ENCODE measurements around the gene ATN1. TPM values are rescaled to one million over a fixed set of nuclear protein-coding genes. Genes with fewer than 3 reads are reported as not detected.
A peak's percentile ranks its signal among the peaks of the same experiment; 100 is the strongest.

Gene ATN1
- total RNA-seq, 5 donors from 2014 or later (not counting 1 experiment from before 2014, with no cell fraction given) = 34.7 to 44.3 (median 41.7) TPM

DNA sequence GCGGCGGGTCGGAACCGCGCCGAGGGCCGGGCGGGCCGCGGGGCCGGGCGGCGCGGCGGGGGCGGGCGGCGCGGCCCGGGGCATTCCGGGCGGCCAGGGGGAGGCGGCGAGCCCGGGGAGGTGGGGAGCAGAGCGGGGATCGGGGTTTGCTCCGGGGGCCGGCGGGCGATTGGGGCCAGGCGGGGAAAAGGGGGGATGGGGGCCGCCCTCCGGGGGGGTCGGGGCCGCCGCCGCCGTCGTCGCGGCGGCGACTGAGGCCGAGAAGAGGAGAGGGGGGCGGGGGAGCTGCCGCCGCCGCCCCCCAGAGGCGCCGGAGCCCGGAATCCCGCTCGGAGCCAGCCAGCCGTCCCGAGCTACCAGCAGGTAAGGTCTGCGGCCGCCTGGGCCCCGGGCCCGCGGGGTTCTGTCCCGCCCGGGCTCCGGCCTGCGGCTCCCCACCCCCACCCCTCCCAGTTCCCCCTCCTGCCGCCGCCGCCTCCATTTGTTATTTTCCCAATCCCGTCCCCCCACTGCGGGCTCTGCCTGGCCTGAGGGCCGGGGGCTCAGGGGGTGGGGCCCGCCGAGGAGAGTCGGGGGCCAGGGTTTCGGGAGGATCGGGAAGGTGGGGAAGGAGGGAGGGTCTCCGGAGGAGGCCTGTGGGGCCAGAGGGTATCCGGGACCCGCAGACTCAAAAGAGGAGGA, 403 bp downstream of the ATN1 start:
- peak overlapping the region; percentile 81 for H3K27ac ChIP-seq (ENCODE audit: low read length)
- Mint-ChIP-seq H3K9me3 (no peaks in the 10 kb centered on the region), H3K27ac (peak overlapping the region; percentile 94 to 96), H3K4me1 (peaks cover 51 to 70% (median 66%) of the 10 kb centered on the region in 3 donors), H3K4me3 (peak overlapping the region; percentile 83 to 95 (median 83)), H3K27me3 (no peaks in the 10 kb centered on the region), H3K36me3 (no peaks in the 10 kb centered on the region)
- H3K4me1 ChIP-seq (ENCODE audit: control insufficient read depth in 1 of 2, extremely low read depth in 1 of 2, insufficient read depth in 2 of 2, low read length in 2 of 2) = peaks cover 23 to 43% of the 10 kb centered on the region in 2 experiments
- H3K4me3 ChIP-seq (ENCODE audit: control insufficient read depth in 1 of 2, extremely low read depth in 1 of 2, low read length in 1 of 2) = peak overlapping the region; percentile 56 to 74
- no peaks in the 10 kb centered on the region for H3K36me3 ChIP-seq (ENCODE audit: control insufficient read depth in 2 of 2, extremely low read depth in 1 of 2, insufficient read depth in 1 of 2, low read length in 1 of 2)
- ATAC-seq (replicated peaks in 1 of 4) = peak; percentile 1 to 8 (median 4)
- 2% methylated on average over 35 of the region's 79 CpGs for WGBS (ENCODE audit: insufficient coverage)
- H3K27me3 ChIP-seq (replicated peaks in 1 of 2; ENCODE audit: control insufficient read depth in 2 of 2, extremely low read depth in 1 of 2, insufficient read depth in 2 of 2, low read length in 1 of 2) = no peaks in the 10 kb centered on the region
- ChIA-PET POLR2A (interaction anchor here in 1 of 2 donors (0.6 kb wide), 1 partner anchor 1093 kb away, joined by 3 read pairs; no protein-coding TSS in a partner anchor), CTCF (interaction anchor here in 1 of 2 donors (1.6 kb wide), 1 partner anchor 56 kb away, joined by 3 read pairs; no protein-coding TSS in a partner anchor)
- peak in 1 of 35 experiments; percentile 38 for DNase-seq
- no peaks in the 10 kb centered on the region for H3K9me3 ChIP-seq

GRCh38 chr12:6928703-6929407, 1.1 kb downstream of the ATN1 start:
- POLR2A ChIA-PET = interaction anchor here in 1 of 2 donors (0.6 kb wide), 1 partner anchor 1093 kb away, joined by 3 read pairs; no protein-coding TSS in a partner anchor

DNA sequence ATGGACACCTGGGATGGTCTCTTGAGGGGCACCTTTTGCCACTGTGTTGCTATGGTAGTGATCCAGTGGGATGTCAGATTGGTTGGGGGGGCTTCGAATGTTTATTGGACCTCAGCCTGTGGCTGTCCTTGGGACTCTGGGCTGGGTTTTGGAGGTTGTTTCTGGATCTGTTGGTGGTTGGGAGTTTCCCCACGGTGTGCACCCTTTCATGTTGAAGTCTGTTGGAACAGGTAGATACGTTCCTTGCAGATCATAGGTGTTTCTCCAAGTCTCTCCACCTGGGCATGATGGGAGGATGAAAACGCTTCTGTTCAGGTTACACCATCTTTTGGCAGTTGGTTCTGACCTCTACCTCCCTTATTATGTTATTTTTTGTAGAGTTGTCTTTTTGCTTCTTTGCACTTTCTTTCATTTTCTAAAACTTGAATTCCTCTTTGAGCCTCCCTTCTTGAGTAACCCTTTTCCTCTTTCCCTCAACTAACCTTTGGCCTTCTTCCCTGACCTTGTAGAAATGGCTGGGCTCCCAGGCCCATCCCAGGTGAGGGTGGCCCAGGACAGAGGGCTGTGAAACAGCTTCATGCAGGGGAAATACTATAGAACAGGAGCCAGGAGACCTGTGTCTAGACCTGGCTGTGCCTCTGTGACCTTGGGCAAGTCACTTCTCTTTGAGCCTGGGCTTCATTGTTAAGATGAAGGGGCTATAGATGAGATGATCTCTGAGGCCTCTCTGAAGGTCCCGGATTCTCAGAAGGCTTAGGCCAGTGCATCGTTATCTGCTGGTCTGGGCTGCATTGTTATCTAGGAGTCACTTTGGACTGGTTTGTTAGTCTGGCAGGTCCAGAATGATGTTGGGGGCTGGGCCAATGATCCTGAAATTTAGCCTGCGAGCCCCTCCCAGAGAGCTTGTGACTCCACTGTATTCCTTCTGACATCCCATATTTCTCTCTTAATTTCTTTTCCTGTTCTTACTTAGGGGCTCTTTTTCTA, 2.0 kb downstream of the ATN1 start:
- ATAC-seq (replicated peaks in 1 of 4) = peak in 1 of 4 experiments; percentile 19
- H3K4me1 ChIP-seq (ENCODE audit: control insufficient read depth in 1 of 2, extremely low read depth in 1 of 2, insufficient read depth in 2 of 2, low read length in 2 of 2) = peaks cover 32 to 42% of the 10 kb centered on the region in 2 experiments
- ChIA-PET CTCF (interaction anchor here (0.6 to 1.6 kb wide), 5 partner anchors 8 to 58 kb away, joined by 3 to 5 read pairs (median 3); partner anchors contain the start of genes C12orf57 (in 1 of the 2) and RNU7-1 (in 1 of the 2)), POLR2A (no interaction called here)
- Mint-ChIP-seq H3K27ac (peak overlapping the region; percentile 94 to 96), H3K4me3 (peak overlapping the region; percentile 82 to 83 (median 83)), H3K27me3 (no peaks in the 10 kb centered on the region), H3K36me3 (no peaks in the 10 kb centered on the region), H3K4me1 (peaks cover 55 to 75% (median 70%) of the 10 kb centered on the region in 3 donors), H3K9me3 (no peaks in the 10 kb centered on the region)
- no peaks in the 10 kb centered on the region for H3K36me3 ChIP-seq (ENCODE audit: control insufficient read depth in 2 of 2, extremely low read depth in 1 of 2, insufficient read depth in 1 of 2, low read length in 1 of 2)
- H3K27me3 ChIP-seq (replicated peaks in 1 of 2; ENCODE audit: control insufficient read depth in 2 of 2, extremely low read depth in 1 of 2, insufficient read depth in 2 of 2, low read length in 1 of 2) = no peaks in the 10 kb centered on the region
- H3K9me3 ChIP-seq = no peaks in the 10 kb centered on the region
- H3K27ac ChIP-seq (ENCODE audit: low read length) = peak overlapping the region; percentile 81
- H3K4me3 ChIP-seq (ENCODE audit: control insufficient read depth in 1 of 2, extremely low read depth in 1 of 2, low read length in 1 of 2) = no peak overlapping the region
- 80% methylated on average over 1 of the region's 7 CpGs for WGBS (ENCODE audit: insufficient coverage)
- DNase-seq = peak in 1 of 35 experiments; percentile 44

More at GRCh38 chr12:6928703-6929407, 1.1 kb downstream of the ATN1 start:
- peaks cover 56 to 77% (median 71%) of the 10 kb centered on the region in 3 donors for H3K4me1 Mint-ChIP-seq
- peaks cover 29 to 50% of the 10 kb centered on the region in 2 experiments for H3K4me1 ChIP-seq (ENCODE audit: control insufficient read depth in 1 of 2, extremely low read depth in 1 of 2, insufficient read depth in 2 of 2, low read length in 2 of 2)
- DNase-seq (peak in 1 of 35 experiments; percentile 38), ATAC-seq (replicated peaks in 1 of 4) (no peak)
- peak overlapping the region; percentile 81 for H3K27ac ChIP-seq (ENCODE audit: low read length)
- no peaks in the 10 kb centered on the region for H3K9me3 Mint-ChIP-seq
- H3K27me3 ChIP-seq (replicated peaks in 1 of 2; ENCODE audit: control insufficient read depth in 2 of 2, extremely low read depth in 1 of 2, insufficient read depth in 2 of 2, low read length in 1 of 2) = no peaks in the 10 kb centered on the region
- H3K4me3 Mint-ChIP-seq = peak overlapping the region; percentile 82 to 83 (median 83)
- CTCF ChIA-PET = interaction anchor here (0.6 to 1.6 kb wide), 5 partner anchors 9 to 57 kb away, joined by 3 to 5 read pairs (median 3); partner anchors contain the start of genes C12orf57 (in 1 of the 2) and RNU7-1 (in 1 of the 2)
- peak overlapping the region; percentile 94 to 96 for H3K27ac Mint-ChIP-seq
- peak overlapping the region; percentile 56 to 74 for H3K4me3 ChIP-seq (ENCODE audit: control insufficient read depth in 1 of 2, extremely low read depth in 1 of 2, low read length in 1 of 2)
- H3K36me3 ChIP-seq (ENCODE audit: control insufficient read depth in 2 of 2, extremely low read depth in 1 of 2, insufficient read depth in 1 of 2, low read length in 1 of 2) = no peaks in the 10 kb centered on the region
- H3K9me3 ChIP-seq = no peaks in the 10 kb centered on the region
- 26% methylated on average over 11 of the region's 19 CpGs for WGBS (ENCODE audit: insufficient coverage)
- H3K36me3 Mint-ChIP-seq = no peaks in the 10 kb centered on the region
- no peaks in the 10 kb centered on the region for H3K27me3 Mint-ChIP-seq

DNA sequence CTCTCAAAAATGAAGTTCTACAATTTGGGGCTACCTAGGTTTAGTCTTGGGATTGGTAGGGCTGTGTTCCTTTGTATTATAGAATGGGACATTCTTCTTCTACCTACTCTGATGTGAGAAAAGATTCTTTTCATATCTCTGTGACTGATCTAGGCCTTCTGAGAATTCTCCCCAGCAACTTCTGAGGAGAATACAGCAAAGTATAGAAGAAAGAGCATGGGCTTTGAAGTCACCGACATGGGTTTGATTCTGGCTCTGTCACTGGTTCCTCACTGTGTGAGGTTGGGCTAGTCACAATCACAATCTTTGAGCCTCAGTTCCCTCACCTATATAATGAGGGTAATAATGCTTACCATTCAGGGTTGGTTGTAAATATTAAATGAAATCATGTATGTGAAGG, 5.0 kb downstream of the ATN1 start:
- ATAC-seq (replicated peaks in 1 of 4) (peak in 1 of 4 experiments; percentile 51), DNase-seq (no peak)
- H3K4me3 Mint-ChIP-seq = peak overlapping the region in 1 of 3 donors; percentile 55
- H3K36me3 ChIP-seq (ENCODE audit: control insufficient read depth in 2 of 2, extremely low read depth in 1 of 2, insufficient read depth in 1 of 2, low read length in 1 of 2) = peaks cover 0 to 10% of the 10 kb centered on the region in 2 donors
- no peak overlapping the region for H3K4me3 ChIP-seq (ENCODE audit: control insufficient read depth in 1 of 2, extremely low read depth in 1 of 2, low read length in 1 of 2)
- ChIA-PET CTCF (interaction anchor here in 1 of 2 donors (0.8 kb wide), 1 partner anchor 60 kb away, joined by 4 read pairs; no protein-coding TSS in a partner anchor), POLR2A (no interaction called here)
- H3K4me1 Mint-ChIP-seq = peaks cover 66 to 72% (median 71%) of the 10 kb centered on the region in 3 donors
- H3K36me3 Mint-ChIP-seq = peaks cover 5% of the 10 kb centered on the region
- no peaks in the 10 kb centered on the region for H3K27me3 Mint-ChIP-seq
- H3K27ac Mint-ChIP-seq = peak overlapping the region; percentile 89 to 91
- no peaks in the 10 kb centered on the region for H3K27me3 ChIP-seq (replicated peaks in 1 of 2; ENCODE audit: control insufficient read depth in 2 of 2, extremely low read depth in 1 of 2, insufficient read depth in 2 of 2, low read length in 1 of 2)
- peak overlapping the region; percentile 0 for H3K27ac ChIP-seq (ENCODE audit: low read length)
- H3K4me1 ChIP-seq (ENCODE audit: control insufficient read depth in 1 of 2, extremely low read depth in 1 of 2, insufficient read depth in 2 of 2, low read length in 2 of 2) = peaks cover 33 to 52% of the 10 kb centered on the region in 2 experiments
- WGBS (ENCODE audit: insufficient coverage) = no CpG with 5 or more reads among the region's 1 CpG
- no peaks in the 10 kb centered on the region for H3K9me3 Mint-ChIP-seq
- no peaks in the 10 kb centered on the region for H3K9me3 ChIP-seq

DNA sequence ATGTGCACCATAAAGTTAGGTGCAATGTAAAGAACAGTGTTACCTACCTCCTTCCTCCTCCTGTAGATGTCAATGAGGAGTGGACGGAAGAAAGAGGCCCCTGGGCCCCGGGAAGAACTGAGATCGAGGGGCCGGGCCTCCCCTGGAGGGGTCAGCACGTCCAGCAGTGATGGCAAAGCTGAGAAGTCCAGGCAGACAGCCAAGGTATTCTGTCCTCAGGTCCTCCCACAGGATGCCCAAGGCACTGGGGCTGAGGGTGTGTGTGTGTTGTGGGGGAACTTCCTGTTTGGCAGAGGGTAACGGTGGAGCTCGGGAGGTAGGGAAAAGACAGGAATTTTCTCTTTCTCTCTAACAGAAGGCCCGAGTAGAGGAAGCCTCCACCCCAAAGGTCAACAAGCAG, 6.4 kb downstream of the ATN1 start:
- H3K4me1 Mint-ChIP-seq = peaks cover 63 to 76% (median 65%) of the 10 kb centered on the region in 3 donors
- WGBS (ENCODE audit: insufficient coverage) = 100% methylated on average over 1 of the region's 8 CpGs
- Histone ChIP-seq H3K4me1 (ENCODE audit: control insufficient read depth in 1 of 2, extremely low read depth in 1 of 2, insufficient read depth in 2 of 2, low read length in 2 of 2) (peaks cover 29 to 55% of the 10 kb centered on the region in 2 experiments), H3K9me3 (no peaks in the 10 kb centered on the region), H3K27ac (ENCODE audit: low read length) (no peak overlapping the region), H3K27me3 (replicated peaks in 1 of 2; ENCODE audit: control insufficient read depth in 2 of 2, extremely low read depth in 1 of 2, insufficient read depth in 2 of 2, low read length in 1 of 2) (no peaks in the 10 kb centered on the region), H3K4me3 (ENCODE audit: control insufficient read depth in 1 of 2, extremely low read depth in 1 of 2, low read length in 1 of 2) (no peak overlapping the region), H3K36me3 (ENCODE audit: control insufficient read depth in 2 of 2, extremely low read depth in 1 of 2, insufficient read depth in 1 of 2, low read length in 1 of 2) (peaks cover 0 to 10% of the 10 kb centered on the region in 2 donors)
- ATAC-seq (replicated peaks in 1 of 4) (no peak), DNase-seq (no peak)
- no peaks in the 10 kb centered on the region for H3K27me3 Mint-ChIP-seq
- peak overlapping the region in 1 of 3 donors; percentile 84 for H3K4me3 Mint-ChIP-seq
- H3K9me3 Mint-ChIP-seq = no peaks in the 10 kb centered on the region
- H3K27ac Mint-ChIP-seq = peak overlapping the region; percentile 76 to 91
- H3K36me3 Mint-ChIP-seq = peaks cover 5% of the 10 kb centered on the region
- ChIA-PET POLR2A (interaction anchor here in 1 of 2 donors (0.6 kb wide), 1 partner anchor 35 kb away, joined by 4 read pairs; no protein-coding TSS in a partner anchor), CTCF (no interaction called here)
